G401 (cell line): ENCODE measurements around the gene NDOR1. TPM values are rescaled to one million over a fixed set of nuclear protein-coding genes. Genes with fewer than 3 reads are reported as not detected.

ENCODE experiments used
- DNase-seq: peaks from one replicate; pipeline ENCODE4 v3.0.0-alpha.2; 2015; ENCODE audit warnings: low spot score
- in situ Hi-C: cut with HindIII; loops from 2 replicates; pipeline ENCODE4 v1.10.0; 2016; ENCODE audit warnings: low sequenced_read_pairs, mixed read lengths
- total RNA-seq: library from RNA; depleted of rRNA; stranded (reverse); fragments of >200 nt; shearing (Covaris generic); gene quantifications from 2 replicates; pipeline ENCODE4 v1.2.3, GENCODE V29; 2014; rRNA removed

The NDOR1 gene
- 3.9 and 6.4 TPM in 2 replicates for total RNA-seq

DNA sequence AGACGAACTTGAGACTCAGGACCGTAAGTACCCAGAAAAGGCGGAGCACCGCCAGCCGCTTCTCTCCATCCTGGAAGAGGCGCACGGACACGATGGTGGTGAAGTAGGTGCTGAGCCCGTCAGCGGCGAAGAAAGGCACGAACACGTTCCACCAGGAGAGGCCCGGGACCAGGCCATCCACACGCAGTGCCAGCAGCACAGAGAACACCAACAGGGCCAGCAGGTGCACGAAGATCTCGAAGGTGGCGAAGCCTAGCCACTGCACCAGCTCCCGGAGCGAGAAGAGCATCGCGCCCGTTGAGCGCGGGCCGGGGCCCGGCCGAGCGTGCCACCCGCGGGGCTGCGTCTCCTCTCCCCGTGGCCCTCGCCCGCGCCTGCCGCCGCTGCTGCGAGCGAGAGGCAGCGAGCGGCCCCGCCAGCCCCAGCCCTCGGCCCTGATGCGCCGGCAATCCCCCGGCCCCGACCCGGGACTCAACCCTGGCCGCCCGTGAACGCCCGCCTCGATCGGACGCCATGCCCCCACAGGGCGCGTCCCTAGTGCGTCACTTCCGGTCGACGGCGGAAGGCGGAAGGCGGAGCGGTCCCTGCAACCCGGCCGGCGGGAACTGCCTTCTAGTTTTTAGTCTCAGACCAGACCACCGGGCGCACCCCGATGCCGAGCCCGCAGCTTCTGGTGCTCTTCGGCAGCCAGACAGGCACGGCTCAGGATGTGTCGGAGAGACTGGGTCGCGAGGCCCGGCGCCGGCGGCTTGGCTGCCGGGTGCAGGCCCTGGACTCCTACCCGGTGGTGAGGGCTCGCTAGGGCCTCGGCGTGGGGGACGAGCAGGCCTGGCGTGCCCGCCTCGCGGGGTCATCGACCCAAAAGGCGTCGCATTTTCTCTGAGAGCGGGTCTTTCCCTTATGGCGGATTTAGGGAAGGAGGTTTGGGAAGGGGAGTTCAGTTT, at the start of gene NDOR1, which contains the start of gene TMEM203:
Gene NDOR1 (plus strand): TSS at position 575 of the 944 bp plus-strand sequence. CDS start 78 bp downstream, at position 653.
Gene TMEM203 (minus strand): TSS at position 523 of the 944 bp plus-strand sequence. CDS start 234 bp downstream, at position 289.
- DNase-seq = peak; percentile 89
- in situ Hi-C loops = no loop called here

DNA sequence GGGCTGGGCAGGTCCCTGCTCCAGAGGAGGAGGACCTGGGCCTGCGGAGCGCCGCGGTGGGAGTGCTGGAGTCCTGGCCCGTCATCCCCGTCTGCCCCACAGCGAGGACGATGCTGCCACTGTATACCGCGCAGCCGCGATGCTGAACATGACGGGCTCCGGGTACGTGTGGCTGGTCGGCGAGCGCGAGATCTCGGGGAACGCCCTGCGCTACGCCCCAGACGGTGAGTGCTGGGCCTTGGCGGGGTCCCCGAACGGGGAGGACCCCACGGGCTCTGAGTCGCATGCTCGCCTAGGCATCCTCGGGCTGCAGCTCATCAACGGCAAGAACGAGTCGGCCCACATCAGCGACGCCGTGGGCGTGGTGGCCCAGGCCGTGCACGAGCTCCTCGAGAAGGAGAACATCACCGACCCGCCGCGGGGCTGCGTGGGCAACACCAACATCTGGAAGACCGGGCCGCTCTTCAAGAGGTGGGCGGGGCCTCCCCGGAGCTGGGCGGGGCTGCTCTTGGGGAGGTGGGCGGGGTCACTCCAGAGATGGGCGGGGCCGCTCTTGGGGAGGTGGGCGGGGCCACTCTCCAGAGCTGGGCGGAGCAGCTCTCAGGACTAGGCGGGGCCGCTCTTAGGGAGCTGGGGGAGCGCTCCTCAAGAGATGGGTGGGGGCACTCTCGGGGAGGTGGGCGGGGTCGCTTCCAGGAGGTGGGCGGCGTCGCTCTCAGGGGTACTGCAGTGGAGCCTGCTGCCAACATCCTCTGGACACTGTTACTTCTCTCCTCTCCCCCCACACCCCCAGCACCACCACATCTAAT, 48.7 kb upstream of the NDOR1 start:
- DNase-seq = no peak

DNA sequence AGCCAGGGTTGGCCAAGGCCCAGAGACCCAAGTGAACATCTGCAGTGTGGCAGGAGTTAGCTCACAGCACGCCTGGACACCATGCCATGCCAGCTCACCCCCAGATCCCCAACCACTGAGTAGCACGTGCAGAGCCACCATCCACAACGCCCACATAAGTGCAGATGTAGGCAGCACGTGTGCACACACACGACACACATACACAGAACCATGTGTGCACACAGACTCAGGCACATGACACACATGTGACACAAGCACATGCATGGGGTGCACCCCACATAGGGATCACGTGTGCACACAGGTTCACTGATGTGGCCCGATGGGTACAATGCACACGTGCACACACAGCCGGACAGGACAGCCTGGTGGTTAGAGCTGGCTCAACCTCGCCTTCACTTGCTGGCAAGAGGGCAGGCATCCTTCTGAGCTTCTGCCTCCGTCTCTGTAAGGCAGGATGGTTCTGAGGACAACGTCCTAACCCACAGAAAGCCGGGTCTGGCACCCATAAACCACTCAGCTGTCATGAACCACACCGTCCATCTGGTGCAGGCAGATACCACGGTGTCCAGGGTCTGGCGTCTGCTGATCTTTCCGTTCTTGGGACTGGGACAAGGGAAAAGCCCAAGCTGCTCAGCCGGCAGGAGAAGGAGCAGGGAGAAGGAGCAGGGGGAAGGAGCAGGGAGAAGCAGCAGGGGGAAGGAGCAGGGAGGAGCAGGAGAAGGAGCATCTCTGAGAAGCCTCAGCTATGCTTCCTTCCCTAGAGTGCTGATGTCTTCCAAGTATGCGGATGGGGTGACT, 47.7 kb upstream of the NDOR1 start:
- DNase-seq = peak; percentile 93
- in situ Hi-C loops = loop anchor here (25.0 kb wide), 1 partner anchor 221 kb away; the partner anchor contains the start of genes C8G and FBXW5

More for the DNA sequence above, 48.7 kb upstream of the NDOR1 start:
- in situ Hi-C loops = loop anchor here (25.0 kb wide), 1 partner anchor 219 kb away; the partner anchor contains the start of genes C8G and FBXW5

DNA sequence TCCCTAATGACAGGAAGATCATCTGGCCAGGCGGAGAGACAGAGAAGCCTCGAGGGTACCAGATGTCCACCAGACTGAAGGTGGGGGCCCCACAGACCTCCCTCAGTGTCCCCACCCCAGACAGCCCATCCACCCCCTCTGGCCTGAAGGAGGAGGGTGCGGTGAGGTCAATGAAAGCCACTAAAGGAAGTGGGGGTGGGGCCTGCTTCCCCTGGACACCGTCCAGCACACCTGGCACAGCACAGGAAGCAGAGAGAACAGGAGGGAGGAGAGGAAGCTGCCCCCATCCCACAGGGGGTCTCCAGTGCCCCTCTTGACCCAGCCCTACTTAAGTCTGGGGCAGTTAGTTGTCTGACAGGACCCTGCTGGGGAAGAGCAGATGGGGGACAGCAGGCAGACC, 46.9 kb upstream of the NDOR1 start:
- in situ Hi-C loops = loop anchor here (25.0 kb wide), 1 partner anchor 221 kb away; the partner anchor contains the start of genes C8G and FBXW5
- no peak for DNase-seq

DNA sequence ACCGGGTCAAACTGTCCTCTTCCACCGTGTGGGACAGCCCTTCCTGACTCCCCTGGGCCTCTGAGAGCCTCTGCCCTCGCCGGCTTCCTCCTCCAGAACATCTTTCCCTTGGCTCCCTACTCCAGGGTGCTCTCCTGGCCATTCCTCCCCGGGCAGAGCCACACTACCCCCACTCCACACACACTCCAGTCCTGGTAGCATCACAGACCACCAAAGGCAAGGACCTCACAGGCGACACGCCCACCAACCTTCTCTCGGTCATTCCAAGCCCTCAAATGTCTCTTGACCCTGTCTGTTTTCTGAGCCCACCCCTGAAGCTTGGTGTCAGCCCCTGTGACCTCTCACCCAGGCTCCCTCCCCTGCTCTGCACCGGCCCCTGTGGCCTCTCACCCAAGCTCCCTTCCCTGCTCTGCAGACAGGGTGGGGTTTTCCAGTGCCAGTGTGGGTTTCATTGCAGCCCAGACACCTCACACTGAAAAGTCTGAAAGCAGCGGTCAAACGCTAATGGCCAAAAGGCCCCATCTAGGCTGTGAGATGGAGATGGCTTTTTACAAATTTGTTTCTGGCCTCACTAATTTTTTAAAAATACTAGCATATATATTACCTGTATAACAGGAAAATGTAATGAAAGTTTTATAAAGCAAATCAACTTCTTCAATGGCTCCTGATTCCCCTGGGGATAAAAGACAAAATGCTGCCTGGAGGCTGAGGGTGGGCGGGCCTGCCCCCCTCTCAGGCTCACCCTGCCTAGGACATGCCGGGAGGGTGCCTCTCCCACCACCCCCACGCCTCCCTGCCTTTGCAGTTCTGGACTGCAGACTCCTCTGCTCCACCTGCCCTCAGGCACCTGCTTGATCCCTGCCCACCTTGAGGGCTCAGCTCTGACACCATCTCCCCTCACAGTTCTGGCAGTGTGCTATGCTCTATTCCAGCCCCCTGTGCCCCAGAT, 46.1 kb upstream of the NDOR1 start:
- in situ Hi-C loops = loop anchor here (25.0 kb wide), 1 partner anchor 222 kb away; the partner anchor contains the start of genes C8G and FBXW5
- no peak for DNase-seq

DNA sequence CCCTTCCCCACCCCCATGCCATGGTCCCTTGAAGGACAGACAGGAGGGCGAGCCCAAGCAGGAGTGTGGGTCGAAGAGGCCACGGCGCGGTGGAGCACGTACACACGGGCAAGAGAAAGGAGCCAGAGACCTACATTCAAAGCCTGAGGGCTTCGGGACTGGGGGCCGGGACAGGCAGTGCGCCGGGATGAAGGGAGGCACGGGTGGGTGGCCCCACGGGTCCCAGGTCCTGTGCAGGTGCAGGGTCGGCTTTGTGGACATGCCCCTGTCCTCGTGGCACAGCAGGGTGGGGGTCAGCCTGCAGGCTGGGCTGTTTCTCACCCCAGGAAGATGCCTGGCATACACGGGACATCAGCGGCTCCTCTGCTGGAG, 45.5 kb upstream of the NDOR1 start:
- no peak for DNase-seq
- in situ Hi-C loops = loop anchor here (25.0 kb wide), 1 partner anchor 223 kb away; the partner anchor contains the start of genes C8G and FBXW5

DNA sequence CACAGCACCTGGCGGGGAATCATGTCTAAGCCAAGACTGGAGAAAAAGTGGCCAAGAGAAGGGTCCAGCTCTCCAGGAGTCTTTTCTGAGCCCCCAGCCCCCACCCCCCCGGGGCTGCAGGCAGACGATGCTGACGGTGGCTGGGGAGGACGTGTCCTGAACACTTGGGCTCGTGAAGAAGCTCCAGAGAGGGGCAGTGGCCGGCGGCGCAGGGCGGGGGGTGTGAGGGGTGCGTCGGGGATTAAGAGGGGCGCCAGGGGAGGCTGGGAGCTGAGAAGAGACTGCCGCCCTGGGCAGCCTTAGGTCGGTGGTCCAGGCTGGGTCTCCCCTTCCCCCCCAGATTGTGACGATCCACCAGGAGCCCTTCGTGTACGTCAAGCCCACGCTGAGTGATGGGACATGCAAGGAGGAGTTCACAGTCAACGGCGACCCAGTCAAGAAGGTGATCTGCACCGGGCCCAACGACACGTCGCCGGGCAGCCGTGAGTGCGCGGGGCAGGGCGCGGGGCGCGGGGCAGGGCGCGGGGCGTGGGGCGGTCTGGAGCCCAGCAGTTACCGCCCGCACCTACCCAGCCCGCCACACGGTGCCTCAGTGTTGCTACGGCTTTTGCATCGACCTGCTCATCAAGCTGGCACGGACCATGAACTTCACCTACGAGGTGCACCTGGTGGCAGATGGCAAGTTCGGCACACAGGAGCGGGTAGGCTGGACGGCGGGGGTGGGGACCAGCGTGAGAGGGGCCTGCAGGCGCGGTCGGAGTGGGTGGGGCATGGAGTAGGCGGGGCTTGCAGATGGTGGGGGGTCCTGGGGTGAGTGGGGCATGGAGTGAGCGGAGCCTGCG, 44.6 kb upstream of the NDOR1 start:
- no peak for DNase-seq
- in situ Hi-C loops = loop anchor here (25.0 kb wide), 1 partner anchor 224 kb away; the partner anchor contains the start of genes C8G and FBXW5

DNA sequence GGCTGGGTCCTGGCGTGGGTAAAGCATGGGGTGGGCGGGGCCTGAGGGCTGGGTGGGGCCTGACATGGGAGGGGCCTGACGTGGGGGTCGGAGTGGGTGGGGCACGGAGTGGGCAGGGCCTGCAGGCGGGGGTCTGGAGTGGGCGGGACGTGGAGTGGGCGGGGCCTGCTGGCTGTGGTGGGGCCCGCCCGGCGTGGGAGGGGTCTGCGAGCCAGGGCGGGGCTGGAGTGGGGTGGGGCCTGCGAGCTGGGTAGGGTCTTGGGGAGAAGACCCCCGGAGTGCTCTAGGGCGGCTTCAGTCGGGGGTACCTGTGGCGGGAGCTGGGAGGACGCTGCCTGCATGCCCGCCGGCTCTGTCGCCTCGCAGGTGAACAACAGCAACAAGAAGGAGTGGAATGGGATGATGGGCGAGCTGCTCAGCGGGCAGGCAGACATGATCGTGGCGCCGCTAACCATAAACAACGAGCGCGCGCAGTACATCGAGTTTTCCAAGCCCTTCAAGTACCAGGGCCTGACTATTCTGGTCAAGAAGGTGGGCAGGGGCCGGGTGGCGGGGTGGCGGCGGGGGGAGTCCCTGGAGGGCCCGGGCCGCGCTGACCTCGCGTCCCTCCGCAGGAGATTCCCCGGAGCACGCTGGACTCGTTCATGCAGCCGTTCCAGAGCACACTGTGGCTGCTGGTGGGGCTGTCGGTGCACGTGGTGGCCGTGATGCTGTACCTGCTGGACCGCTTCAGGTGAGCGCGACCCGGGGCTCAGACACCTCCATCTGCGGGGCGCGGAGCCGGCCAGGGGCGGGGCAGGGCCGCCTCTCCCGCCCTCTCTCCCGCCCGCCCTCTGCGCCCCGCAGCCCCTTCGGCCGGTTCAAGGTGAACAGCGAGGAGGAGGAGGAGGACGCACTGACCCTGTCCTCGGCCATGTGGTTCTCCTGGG, 43.7 kb upstream of the NDOR1 start:
- DNase-seq = no peak
- in situ Hi-C loops = loop anchor here (25.0 kb wide), 1 partner anchor 225 kb away; the partner anchor contains the start of genes C8G and FBXW5

DNA sequence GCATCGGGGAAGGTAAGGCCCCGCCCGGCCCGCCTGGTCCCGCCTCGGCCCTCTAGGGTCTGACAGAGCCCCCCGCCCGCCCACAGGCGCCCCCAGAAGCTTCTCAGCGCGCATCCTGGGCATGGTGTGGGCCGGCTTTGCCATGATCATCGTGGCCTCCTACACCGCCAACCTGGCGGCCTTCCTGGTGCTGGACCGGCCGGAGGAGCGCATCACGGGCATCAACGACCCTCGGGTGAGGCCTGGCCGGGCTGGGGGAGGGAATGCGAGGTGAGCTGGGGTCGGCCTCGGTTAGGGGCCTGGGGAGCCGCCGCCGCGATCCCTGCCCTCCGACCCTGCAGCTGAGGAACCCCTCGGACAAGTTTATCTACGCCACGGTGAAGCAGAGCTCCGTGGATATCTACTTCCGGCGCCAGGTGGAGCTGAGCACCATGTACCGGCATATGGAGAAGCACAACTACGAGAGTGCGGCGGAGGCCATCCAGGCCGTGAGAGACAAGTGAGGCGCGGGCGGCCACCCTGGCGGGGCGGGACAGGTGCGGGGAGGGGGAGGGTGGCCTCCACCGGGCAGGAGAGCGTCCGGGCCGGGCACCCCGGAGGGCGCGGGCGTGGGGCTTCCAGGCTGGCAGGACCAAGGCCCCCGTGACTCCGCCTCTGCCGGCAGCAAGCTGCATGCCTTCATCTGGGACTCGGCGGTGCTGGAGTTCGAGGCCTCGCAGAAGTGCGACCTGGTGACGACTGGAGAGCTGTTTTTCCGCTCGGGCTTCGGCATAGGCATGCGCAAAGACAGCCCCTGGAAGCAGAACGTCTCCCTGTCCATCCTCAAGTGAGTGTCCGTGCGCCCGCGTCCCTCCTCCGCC, 42.8 kb upstream of the NDOR1 start:
- in situ Hi-C loops = loop anchor here (25.0 kb wide), 1 partner anchor 225 kb away; the partner anchor contains the start of genes C8G and FBXW5
- DNase-seq = no peak

DNA sequence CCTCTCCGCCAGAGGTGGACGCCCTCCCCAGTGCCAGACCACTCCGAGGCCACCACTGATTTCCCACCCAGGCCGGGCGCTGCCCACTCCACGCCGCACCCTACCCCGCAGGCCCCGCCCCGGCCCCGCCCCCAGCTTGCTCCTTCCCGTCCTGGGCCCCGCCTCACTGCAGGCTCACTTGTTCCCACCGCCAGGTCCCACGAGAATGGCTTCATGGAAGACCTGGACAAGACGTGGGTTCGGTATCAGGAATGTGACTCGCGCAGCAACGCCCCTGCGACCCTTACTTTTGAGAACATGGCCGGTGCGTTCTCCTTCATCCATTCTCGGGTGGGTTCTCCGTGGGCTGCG, 42.2 kb upstream of the NDOR1 start:
- no peak for DNase-seq

DNA sequence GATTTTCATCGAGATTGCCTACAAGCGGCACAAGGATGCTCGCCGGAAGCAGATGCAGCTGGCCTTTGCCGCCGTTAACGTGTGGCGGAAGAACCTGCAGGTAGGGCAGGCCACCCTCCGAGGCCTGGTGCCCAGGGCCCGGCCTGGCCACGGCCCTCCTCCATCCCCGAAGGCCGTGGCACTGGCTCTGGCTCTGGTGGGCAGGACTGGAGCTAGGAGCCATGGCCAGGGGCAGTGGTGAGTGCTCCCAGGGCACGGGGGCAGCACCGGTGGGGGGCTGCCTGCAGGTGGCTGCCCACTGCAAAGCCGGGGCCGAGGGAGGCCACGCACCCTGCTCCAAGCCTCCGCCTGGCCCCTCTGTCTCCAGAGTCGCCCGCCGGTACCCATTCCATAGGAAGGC, 41.7 kb upstream of the NDOR1 start:
- in situ Hi-C loops = loop anchor here (25.0 kb wide), 1 partner anchor 227 kb away; the partner anchor contains the start of genes C8G and FBXW5
- DNase-seq = no peak

More for the DNA sequence above, 42.2 kb upstream of the NDOR1 start:
- in situ Hi-C loops = loop anchor here (25.0 kb wide), 1 partner anchor 226 kb away; the partner anchor contains the start of genes C8G and FBXW5

DNA sequence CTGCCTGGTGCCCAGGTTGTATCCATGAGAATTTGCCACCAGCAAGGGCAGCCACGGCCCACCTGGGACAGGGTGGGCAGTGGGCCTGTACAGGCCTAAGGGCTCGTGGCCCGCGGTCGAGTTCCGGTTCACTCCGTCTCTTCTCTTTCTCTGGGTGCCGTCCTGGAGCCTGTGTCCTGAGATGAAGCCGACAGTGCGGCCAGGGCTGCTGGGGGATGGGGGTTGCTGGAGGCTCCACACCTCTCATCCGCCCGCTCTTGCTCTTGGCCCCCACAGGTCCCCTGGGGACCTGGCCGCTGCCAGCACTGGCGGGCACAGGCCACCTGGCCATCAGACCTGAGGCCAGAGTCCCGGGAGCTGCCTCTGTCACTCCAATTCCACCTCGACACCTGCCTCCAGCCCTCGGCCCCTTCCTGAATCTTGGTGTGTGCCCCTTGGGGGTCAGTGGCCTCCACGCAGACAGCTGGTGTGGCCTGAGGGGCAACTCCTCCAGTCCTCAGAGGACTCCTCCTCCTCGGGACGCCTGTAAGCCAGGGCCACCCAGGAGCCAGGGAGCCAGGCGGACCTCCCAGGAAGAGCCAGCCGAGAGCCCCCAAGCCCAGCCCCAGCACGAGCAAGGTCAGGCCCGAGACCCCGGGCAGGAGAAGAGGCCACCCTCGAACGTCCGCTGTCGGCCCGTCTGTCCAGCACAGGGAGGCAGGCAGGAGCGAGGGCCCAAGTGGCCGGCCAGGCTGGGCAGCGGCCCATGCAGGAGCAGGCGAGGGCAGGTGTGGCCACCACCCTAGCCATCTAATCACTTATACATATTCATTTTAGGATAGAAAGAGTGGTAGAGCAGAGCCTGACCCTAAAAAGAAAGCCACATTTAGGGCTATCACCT, 40.9 kb upstream of the NDOR1 start:
- DNase-seq = no peak
- in situ Hi-C loops = loop anchor here (25.0 kb wide), 1 partner anchor 227 kb away; the partner anchor contains the start of genes C8G and FBXW5

DNA sequence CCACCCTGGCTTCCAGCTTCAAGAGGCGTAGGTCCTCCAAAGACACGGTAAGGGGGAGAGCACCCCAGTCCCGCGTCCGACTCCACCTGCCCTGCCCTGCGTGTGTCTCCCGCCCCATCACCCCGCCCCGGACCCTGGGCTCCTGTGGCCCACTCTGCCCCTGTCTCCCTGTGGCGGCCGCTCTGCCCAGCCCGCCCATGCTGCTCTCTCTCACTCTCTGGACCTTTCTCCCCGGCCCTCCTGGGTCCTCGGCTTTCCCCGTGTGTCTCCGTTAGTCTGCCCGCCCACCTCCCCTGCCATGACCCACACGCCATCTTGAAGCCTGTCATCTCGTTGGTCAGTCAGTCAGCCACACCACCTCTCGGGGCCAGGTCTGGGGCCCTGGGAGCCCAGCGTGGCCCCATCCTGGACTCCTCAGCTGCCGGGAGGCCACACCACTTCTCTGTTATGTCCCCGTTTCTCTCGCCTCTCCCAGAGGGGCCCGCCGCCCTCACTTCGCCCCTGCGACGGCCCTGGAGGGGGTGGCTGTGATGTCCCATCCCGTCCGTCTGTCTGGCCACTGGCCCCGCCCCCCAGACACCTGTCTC, 40.2 kb upstream of the NDOR1 start:
- no peak for DNase-seq
- in situ Hi-C loops = loop anchor here (25.0 kb wide), 1 partner anchor 228 kb away; the partner anchor contains the start of genes C8G and FBXW5
